SK-N-SH treated with all-trans-retinoic acid at 6 μM for 48 hours (cell line): ENCODE data around the gene GPR62.

ENCODE experiments used
- ARNTL ChIP-seq: fragments of 450-650 bp; formaldehyde crosslinking; IDR thresholded peaks from 2 replicates; pipeline ENCODE4 v1.5.0; 2020; ENCODE audit warnings: low read depth, mild to moderate bottlenecking, moderate library complexity, borderline replicate concordance
- CREB5 ChIP-seq: fragments of 250-450 bp; sonication (Bioruptor Pico); IDR thresholded peaks from 2 replicates; pipeline ENCODE4 v1.5.1; 2020; ENCODE audit warnings: low read depth, mild to moderate bottlenecking, moderate library complexity
- GLIS3 ChIP-seq: fragments of 250-450 bp; sonication (Bioruptor Pico); IDR thresholded peaks from 2 replicates; pipeline ENCODE4 v1.5.0; 2020; ENCODE audit warnings: mild to moderate bottlenecking, moderate library complexity
- ISL1 ChIP-seq: fragments of 250-450 bp; sonication (Bioruptor Pico); IDR thresholded peaks from 2 replicates; pipeline ENCODE4 v2.1.2; 2022; ENCODE audit warnings: mild to moderate bottlenecking, moderate library complexity
- PATZ1 ChIP-seq: fragments of 250-450 bp; sonication (Bioruptor Pico); IDR thresholded peaks from 2 replicates; pipeline ENCODE4 v1.8.0; 2020; ENCODE audit warnings: mild to moderate bottlenecking, moderate library complexity, borderline replicate concordance
- PPARA ChIP-seq: fragments of 250-450 bp; sonication (Bioruptor Pico); IDR thresholded peaks from 2 replicates; pipeline ENCODE4 v1.5.0; 2020; ENCODE audit warnings: mild to moderate bottlenecking, borderline replicate concordance
- RARB ChIP-seq: fragments of 250-450 bp; sonication (Bioruptor Pico); IDR thresholded peaks from 2 replicates; pipeline ENCODE4 v1.8.0; 2021; ENCODE audit warnings: mild to moderate bottlenecking, moderate library complexity
- SNAI2 ChIP-seq: fragments of 250-450 bp; sonication (Bioruptor Pico); IDR thresholded peaks from 2 replicates; pipeline ENCODE4 v1.5.0; 2020; ENCODE audit warnings: mild to moderate bottlenecking, moderate library complexity
- ZFP3 ChIP-seq: fragments of 250-450 bp; sonication (Bioruptor Pico); IDR thresholded peaks from 2 replicates; pipeline ENCODE4 v1.5.0; 2020; ENCODE audit warnings: mild to moderate bottlenecking, moderate library complexity
- ZFP30 ChIP-seq: fragments of 450-650 bp; formaldehyde crosslinking; IDR thresholded peaks from 2 replicates; pipeline ENCODE4 v1.5.0; 2022; ENCODE audit warnings: mild to moderate bottlenecking, moderate library complexity
- ZNF8 ChIP-seq: fragments of 450-650 bp; formaldehyde crosslinking; IDR thresholded peaks from 2 replicates; pipeline ENCODE4 v1.5.0; 2020; ENCODE audit warnings: mild to moderate bottlenecking, moderate library complexity
- TF ChIP-seq, protein P1 (sequence below): fragments of 250-450 bp; sonication (Bioruptor Pico); IDR thresholded peaks from 2 replicates; pipeline ENCODE4 v1.5.1; 2021; ENCODE audit warnings: mild to moderate bottlenecking, moderate library complexity

DNA sequence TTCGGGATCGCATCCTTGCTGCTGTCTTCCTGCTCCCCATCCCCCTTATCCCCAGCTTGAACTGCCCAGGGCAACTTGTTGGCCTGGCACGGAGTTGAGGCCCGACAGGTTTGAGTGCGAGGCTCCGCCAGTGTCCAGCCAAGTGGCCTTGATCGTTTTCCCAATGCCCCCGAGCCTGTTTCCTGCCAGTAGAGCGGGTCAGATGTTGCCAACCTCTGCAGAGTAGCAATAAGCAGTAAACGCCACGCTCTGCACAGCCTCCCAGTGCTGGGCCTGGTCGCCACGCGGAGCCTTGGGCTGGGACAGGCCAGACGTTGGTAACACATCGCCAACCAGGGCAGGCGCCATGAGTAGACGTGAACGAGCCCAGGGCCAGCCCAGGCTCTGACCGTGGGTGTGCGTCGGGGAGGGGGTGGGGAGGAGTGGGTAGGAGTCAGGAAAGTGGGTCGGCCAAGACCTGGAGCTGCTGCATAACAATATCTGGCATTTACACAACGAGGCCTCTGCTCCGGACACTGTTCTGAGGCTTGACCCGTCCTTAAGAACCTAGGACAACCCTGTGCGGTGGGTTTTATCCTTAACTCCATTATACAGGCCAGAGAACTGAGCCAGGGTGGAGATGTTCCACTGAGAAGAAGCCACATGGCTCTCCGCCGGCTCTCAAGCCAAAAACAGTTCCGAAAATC lies 19.2 kb downstream of the GPR62 start:
- TF ChIP-seq PATZ1 (0 out of 2 replicates have a peak, but pooled peaks have one; percentile 20), ZFP30 (no peak), RARB (CRISPR knock-in tag) (no peak), ARNTL (CRISPR knock-in tag) (no peak), ISL1 (CRISPR knock-in tag) (no peak), CREB5 (CRISPR knock-in tag) (no peak), ZNF8 (CRISPR knock-in tag) (no peak), ZFP3 (CRISPR knock-in tag) (no peak), PPARA (CRISPR knock-in tag) (no peak), SNAI2 (CRISPR knock-in tag) (no peak), GLIS3 (CRISPR knock-in tag) (no peak)
- TF ChIP-seq, protein P1, sequence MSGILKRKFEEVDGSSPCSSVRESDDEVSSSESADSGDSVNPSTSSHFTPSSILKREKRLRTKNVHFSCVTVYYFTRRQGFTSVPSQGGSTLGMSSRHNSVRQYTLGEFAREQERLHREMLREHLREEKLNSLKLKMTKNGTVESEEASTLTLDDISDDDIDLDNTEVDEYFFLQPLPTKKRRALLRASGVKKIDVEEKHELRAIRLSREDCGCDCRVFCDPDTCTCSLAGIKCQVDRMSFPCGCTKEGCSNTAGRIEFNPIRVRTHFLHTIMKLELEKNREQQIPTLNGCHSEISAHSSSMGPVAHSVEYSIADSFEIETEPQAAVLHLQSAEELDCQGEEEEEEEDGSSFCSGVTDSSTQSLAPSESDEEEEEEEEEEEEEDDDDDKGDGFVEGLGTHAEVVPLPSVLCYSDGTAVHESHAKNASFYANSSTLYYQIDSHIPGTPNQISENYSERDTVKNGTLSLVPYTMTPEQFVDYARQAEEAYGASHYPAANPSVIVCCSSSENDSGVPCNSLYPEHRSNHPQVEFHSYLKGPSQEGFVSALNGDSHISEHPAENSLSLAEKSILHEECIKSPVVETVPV (CRISPR knock-in tag), result no peak
